ENCODE results near the gene DDI1. TPM values are rescaled to one million over a fixed set of nuclear protein-coding genes. Genes with fewer than 3 reads are reported as not detected.

DDI1 gene
- total and polyA plus RNA-seq, 10 of the 15 experiments (the other 5 are each of a cell fraction or from before 2014, with no cell fraction given), result not detected

GRCh38 chr11:104075706-104076105 is 39.3 kb downstream of the DDI1 start:
- FAIRE-seq (no peak), DNase-seq (ENCODE audit: low read depth, low spot score) (no peak), ATAC-seq (no peak)
- Histone ChIP-seq H3K36me3 (ENCODE audit: control insufficient read depth in 2 of 2, insufficient read depth in 2 of 2, low read length in 1 of 2) (no peaks in the 10 kb centered on the region), H3K4me1 (ENCODE audit: control insufficient read depth, insufficient read depth, low read length) (no peaks in the 10 kb centered on the region), H3K27me3 (replicated peaks in 1 of 2; ENCODE audit: control insufficient read depth in 2 of 2, insufficient read depth in 2 of 2, low read length in 1 of 2) (no peaks in the 10 kb centered on the region; a peak in 1 of 4 replicates), H3K4me3 (no peak overlapping the region), H4K20me1 (ENCODE audit: control insufficient read depth, insufficient read depth) (no peaks in the 10 kb centered on the region), H3K27ac (ENCODE audit: control insufficient read depth, insufficient read depth) (no peak overlapping the region), H2AFZ (ENCODE audit: control insufficient read depth, low read depth, low read length) (no peak overlapping the region), H3K4me2 (ENCODE audit: control insufficient read depth, insufficient read depth) (no peak overlapping the region), H3K79me2 (ENCODE audit: control insufficient read depth, insufficient read depth, low read length) (no peaks in the 10 kb centered on the region), H3K9me3 (replicated peaks; ENCODE audit: control insufficient read depth, insufficient read depth, low read length) (no peaks in the 10 kb centered on the region), H3K9ac (ENCODE audit: control insufficient read depth, insufficient read depth, low read length) (no peak overlapping the region)
- POLR2A ChIA-PET, result no interaction called here
- RAD21 ChIA-PET (ENCODE audit: unreplicated experiment), result no interaction called here
- intact Hi-C loops (cut with micrococcal nuclease; ENCODE audit: unreplicated experiment), result no loop called here
- in situ Hi-C loops (cut with MboI), result no loop called here
- 18% methylated on average over 4 of the region's 4 CpGs for WGBS (ENCODE audit: insufficient coverage, insufficient replicate concordance, low lambda C conversion rate, missing lambda C conversion rate)
- TF ChIP-seq GABPA (IDR thresholded peaks at IDR 0.05; ENCODE audit: low read depth), result no peak
- no peak for TF ChIP-seq POLR2A (IDR thresholded peaks at IDR 0.05; ENCODE audit: low read depth, low read length)
- TF ChIP-seq ATF2 (IDR thresholded peaks at IDR 0.05; ENCODE audit: low read length), result no peak
- no peak for TF ChIP-seq TBL1XR1 (IDR thresholded peaks at IDR 0.05; ENCODE audit: low read depth, low read length)
- no peak for TF ChIP-seq CREB1 (IDR thresholded peaks at IDR 0.05; ENCODE audit: low read depth)
- TF ChIP-seq RCOR1 (conservative IDR thresholded peaks at IDR 0.05; ENCODE audit: low read depth, low read length), result no peak
- no peak for TF ChIP-seq NR2C2 (IDR thresholded peaks at IDR 0.05; ENCODE audit: borderline replicate concordance, control insufficient read depth, insufficient read length, low read depth)
- TF ChIP-seq USF1 (IDR thresholded peaks at IDR 0.05; ENCODE audit: borderline replicate concordance, extremely low read length, insufficient read depth, low read depth, low read length), result no peak
- TF ChIP-seq JUND (IDR thresholded peaks at IDR 0.05; ENCODE audit: low read depth, low read length), result no peak
- no peak for TF ChIP-seq LARP7 (IDR thresholded peaks at IDR 0.05)
- no peak for TF ChIP-seq ZBTB11 (CRISPR knock-in tag; IDR thresholded peaks at IDR 0.05)
- no peak for TF ChIP-seq FOXM1 (IDR thresholded peaks at IDR 0.05; ENCODE audit: low read depth, low read length)
- TF ChIP-seq SPI1 (IDR thresholded peaks at IDR 0.05; ENCODE audit: borderline replicate concordance, insufficient read depth, low read depth, low read length), result no peak
- TF ChIP-seq BMI1 (IDR thresholded peaks at IDR 0.05; ENCODE audit: borderline replicate concordance), result no peak
- TF ChIP-seq MXI1 (IDR thresholded peaks at IDR 0.05; ENCODE audit: low read depth, low read length), result no peak
- BruUV-seq (replicated peaks), result no TSS peak
- SMC1A ChIA-PET (ENCODE audit: uncharacterized antibody, unreplicated experiment), result interaction anchor here (0.7 kb wide), 1 partner anchor 57 kb away, joined by 3 read pairs; no protein-coding TSS in a partner anchor
- CTCF ChIA-PET, result no interaction called here

All from GM12878 (cell line).